NCI-H2029 treated with DMSO at 0.1 percent for 48 hours (cell line): Measurements from ENCODE around the gene AQP1.

ENCODE experiments used
- DNase-seq: peaks from one replicate; lab custom pipeline; 2025; lab: John Stamatoyannopoulos, UW

AQP1 gene

DNA sequence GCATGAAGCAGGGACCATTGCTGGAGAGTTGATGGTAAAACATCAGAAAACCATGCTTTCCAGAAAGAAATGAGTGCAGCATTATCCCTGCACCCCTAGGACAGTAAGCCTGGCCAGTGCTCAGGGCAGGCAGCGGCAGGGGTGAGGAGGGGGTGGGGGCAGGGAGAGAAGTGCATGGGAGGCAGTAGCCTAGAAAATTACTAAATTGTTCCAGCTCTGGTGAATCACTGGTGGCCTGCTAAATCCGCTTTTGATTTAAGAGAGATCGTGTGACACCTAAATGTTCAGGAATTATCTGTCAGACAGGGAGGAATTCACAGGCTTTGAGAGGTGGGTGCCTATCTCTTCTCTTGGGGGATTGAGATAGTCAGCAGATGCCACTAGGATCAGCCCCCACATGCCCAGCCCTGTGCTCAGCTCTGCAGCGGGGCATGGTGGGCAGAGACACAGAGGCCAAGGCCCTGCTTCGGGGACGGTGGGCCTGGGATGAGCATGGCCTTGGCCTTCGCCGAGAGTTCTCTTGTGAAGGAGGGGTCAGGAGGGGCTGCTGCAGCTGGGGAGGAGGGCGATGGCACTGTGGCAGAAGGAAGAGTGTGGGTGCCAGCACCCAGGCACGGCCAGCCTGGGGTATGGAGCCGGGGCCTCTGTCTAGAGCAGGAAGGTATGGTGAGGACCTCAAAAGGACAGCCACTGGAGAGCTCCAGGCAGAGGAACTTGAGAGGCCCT is 5.0 kb upstream of the AQP1 start:
- no peak for DNase-seq

DNA sequence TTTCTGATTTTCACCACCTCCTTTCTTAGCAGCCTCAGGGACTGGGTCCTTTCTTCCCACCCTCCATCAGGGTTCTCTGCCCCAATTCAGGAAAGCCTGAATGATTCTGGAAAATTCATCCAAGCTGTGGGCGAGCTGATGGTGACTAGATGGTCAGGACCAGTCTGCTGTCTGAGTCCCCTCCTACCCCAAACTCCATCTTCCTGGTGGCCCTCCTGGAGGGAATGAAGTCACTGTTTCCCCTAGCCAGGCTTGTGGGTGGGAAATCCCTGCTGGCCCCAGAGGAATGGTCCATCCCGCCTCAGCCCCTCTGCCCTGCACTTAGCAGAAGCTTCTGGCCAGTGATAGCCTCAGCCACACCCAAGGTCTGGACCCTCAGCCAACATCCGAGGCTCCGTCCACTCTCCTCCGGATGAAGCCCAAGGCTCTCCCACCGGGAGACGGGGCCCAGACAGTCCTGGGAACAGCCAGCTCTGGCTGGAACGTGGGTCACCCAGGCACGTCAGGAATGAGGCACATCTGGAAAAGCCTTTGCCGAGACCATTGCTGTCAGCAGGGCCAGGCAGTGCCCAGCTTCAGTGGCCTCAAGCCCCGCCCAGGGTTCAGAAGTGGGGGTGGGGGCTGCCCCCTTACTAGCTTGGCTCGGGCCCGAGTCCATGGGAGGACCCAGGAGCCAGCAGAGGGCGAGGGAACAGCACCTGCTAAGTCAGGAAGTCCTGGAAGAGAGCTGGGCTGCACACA is 4.0 kb upstream of the AQP1 start:
- DNase-seq: no peak

DNA sequence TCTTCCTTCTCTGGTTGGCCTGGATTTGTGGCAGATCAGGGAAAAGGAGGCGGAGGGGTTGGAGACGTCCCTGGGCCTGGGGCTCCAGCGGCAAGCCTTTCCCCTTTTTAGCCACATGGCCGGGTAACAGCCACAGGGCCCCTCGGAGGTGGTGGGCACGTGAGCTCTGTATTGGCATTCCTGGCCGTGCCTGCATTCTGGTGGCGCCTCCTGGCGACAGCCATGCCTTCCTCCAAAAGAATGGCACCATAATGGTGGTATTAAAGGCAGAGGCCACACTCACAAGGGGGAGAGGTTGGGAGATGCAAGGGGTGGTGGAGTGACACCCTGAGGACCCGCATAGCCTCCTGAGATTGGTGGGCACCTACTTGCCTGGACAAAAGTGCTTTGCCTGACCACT is 3.0 kb upstream of the AQP1 start:
- no peak for DNase-seq

DNA sequence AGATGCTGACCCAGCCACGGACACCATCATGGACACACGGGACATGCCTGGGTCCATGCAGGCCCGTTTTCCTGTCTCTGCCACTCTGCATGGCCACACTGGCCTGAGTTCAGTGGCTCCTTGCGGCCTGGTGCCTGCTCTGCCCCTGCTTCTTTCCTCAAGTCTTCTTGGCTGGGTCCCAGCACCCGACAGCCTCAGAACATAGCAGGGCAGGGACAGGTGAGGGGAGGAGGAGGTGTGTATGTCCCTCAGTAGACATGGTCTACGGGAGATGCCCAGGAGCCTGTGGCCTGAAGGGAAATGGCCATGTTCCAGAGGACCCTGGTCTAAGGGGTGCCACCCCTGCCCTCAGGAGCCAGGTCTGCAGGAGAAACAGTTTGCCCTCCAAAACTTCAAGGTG is 2.2 kb upstream of the AQP1 start:
- no peak for DNase-seq

DNA sequence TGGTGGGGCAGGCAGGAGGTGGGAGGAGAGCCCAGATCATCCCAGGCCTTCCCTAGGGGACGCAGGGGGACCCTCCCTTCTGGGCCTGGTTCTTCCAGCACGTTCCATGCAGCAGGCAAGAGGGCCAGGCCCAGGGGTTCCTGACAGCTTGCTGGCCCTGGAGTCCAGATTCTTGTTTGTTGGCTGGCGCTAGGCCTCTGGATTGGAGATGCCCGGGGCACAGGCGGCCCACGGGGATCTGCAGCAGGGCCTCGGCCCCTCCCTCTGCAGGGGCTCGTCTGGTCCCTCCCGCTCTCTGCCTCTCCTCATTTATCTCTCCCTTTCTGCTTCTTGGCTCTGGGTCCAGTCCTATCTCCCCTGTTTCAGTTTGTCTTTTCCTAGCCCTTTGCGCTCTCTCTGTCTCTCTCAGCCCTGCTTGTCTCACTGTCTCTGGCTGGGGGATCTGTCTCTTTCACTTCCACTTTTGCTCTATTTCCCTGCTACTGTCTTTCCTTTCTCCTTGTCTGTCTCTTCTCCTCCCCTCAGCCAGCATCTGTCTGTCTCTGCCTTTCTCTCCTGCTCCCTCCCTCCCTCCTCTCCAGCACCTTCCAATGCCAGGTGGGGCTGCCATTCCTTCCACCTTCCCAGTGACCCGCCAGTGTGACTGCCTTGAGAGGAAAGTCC is 1.1 kb upstream of the AQP1 start:
- DNase-seq: no peak

DNA sequence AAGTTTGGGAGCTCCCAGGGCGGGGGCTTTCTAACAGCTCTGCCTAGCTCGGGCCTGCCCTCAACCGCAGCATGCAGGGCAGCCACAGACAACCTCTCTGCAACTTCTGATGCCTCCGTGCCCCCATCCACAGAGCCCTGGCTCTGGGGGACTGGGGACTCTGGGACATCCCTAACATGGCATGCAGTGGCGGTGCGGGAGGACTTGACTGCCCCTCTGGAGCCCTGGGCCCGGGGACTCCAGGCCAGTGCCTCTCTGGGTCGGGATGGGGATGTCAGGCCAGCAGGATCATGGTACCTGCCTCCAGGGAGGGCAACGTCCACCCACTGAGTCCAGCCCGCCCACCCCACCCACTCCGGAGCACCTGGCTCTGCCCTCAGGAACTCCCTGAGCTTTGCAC is 520 bp upstream of the AQP1 start:
- DNase-seq: no peak

DNA sequence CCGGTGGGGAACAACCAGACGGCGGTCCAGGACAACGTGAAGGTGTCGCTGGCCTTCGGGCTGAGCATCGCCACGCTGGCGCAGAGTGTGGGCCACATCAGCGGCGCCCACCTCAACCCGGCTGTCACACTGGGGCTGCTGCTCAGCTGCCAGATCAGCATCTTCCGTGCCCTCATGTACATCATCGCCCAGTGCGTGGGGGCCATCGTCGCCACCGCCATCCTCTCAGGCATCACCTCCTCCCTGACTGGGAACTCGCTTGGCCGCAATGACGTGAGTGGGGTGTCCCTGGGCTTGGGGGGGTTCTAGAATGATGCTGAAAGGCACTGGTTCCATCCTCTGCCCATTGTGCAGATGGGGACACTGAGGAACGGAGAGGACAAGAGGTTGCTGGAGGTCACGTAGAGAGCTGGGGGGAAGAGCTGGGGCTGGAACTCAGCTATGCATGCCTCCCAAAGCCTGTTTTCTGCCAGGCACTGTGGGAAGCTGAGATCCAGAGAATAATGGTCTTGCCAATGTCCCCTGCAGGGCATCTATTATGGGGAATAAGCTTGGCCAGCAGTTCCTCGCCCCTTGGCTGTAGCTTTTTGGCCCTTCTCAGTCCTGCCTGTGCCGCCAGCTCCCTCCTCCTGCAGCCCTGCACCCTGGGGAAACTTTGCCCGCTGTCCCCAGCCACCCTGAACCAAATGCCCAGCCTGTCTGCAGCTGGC is 523 bp downstream of the AQP1 start:
- DNase-seq: no peak

DNA sequence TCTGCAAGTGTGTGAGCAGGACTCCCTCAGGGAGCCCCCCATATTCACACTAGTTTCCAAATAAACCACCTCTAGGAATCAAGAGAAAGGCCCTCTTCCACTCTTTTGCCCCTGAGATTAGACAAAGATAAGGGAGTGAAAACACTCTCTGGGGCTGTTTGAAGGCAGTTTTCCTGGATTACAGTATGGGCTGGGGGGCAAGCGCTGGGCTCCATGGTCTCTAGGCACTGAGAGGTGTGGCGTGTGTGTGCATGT is 1.0 kb downstream of the AQP1 start:
- no peak for DNase-seq

DNA sequence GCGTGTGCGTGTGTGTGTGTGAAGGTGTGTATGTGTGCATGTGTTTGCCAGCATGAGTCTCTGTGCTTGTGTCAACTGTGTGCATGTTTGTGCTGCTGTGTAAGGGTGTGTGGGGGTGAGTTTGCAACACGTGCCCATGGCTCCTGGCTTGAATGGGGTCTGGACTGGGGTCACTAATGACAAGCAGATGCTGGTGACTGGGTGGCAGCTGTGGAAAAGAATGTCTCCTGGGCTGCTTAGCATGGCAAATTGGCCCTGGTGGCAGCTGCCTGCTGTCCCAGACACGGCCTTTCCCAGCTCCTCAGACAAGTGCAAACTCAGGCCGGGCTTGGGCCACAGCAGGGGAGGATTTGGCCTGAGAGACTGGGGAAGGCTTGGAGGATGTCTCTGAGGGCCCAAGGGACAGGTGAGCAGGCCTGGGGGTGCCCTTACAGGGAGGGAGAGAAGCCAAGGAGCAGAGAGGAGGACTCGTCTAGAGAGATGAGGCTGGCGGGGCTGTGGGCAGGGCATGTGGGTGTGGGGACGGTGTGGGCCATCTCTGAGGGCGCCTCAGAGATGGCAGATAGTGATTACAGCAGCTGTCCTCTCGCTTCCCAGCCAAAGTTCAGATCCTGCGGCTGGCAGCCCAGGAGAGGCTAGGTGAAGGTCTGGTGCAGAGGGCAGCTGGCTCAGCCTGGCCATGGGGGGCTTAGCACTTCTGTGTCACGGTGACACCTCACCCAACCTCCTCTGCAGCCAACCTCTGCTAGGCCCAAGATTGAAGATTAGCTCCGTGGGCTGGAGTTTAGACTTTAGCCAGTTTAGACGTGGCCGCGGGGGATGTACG is 1.5 kb downstream of the AQP1 start:
- no peak for DNase-seq

DNA sequence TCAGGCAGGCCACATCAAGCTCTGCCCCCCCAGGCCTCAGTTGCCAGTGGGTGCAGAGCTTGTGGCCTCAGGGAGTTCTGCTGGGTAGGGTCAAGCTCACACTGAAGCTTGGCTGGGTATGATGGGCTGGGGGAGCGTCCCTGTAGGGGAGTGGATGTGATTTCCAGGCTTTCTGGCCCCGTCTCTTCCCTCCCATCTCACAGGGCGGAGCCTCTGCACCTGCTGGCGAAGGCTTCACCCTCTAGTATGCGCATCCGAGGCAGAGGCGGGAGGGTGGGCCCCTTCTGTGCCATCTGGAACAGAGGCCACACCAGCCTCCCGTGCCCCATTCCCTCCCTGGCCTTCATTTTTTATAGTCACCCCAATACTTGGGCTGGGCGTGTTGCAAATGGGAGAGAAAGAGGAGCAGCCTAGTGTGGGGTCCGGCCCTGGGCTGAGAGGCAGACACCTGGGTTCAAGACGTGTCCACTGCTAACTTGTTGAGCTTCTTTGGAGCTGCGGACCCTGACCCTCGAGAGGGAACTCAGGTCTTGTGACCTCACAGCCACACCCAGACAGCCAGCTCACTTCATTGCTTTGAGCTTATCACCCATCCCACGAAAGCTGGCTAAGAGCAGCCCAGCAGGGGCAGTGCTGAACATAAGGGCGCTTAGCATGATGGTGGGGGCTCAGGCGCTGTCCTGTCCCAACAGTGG is 2.3 kb downstream of the AQP1 start:
- no peak for DNase-seq

DNA sequence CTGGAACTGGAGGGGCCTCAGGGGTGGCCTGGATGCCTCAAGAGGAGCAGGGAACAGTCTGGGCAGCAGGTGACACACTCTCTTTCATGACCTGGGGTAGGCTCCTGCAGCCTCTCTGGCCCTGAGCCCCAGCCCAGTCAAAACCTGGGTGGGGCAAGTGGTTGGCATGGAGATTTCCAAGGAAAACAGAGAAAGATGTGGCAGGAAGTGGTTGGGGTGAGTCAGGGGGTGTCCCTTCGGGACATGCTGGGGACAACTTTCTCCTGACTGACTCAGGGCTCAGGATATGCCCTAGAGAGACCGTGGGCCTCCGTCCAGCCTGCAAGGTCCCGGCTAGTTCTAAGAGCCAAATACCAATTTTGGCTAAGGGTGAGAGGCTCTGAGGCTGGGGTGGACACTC is 2.9 kb downstream of the AQP1 start:
- no peak for DNase-seq

DNA sequence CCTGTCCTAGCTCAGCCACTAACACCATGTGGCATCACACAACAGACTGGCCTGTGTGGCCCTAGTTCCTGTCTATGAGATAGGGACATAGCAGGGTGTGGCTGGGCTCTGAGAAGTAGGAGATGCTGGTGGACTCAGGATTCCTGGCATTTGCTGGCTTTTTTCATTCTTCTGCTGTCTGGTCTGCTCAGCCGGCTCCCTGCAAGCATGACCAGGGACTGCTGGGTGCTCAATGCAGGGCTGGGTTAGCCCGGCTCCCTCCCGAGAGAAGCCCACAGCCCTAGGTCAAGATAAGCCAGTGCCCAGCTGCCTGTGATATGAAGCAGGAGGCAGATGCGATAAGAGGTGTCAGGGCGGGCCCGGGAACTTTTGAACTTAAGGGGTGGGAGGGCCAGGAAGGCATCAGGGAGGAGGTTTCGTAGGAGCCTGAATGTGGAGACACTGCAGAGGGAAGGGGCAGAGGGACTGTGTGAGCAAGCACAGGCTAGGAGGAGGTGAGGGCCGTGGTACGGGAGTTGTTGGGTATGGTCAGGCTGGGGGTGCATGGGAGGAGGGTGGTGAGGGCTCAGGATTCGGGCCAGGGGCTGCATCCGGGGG is 3.5 kb downstream of the AQP1 start:
- no peak for DNase-seq

DNA sequence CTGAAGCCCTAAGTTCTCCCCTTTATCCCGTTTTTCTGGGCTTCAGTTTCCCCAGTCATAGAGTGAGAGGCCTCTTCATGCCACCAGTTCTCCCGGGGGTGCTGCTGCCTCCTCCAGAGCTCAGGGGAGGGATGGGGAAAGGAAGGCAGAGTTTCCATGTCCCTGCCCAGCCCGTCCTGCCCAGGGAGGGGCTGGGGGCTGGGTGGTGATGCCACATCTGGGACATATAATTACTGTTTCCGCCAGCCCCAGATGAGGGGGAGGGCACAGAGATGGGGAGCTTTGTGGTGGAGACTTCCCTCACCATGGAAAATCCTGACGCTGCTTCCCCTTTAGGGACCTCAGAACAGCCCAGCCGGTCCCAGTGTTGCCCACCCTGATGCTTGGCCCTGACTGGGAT is 4.1 kb downstream of the AQP1 start:
- no peak for DNase-seq

DNA sequence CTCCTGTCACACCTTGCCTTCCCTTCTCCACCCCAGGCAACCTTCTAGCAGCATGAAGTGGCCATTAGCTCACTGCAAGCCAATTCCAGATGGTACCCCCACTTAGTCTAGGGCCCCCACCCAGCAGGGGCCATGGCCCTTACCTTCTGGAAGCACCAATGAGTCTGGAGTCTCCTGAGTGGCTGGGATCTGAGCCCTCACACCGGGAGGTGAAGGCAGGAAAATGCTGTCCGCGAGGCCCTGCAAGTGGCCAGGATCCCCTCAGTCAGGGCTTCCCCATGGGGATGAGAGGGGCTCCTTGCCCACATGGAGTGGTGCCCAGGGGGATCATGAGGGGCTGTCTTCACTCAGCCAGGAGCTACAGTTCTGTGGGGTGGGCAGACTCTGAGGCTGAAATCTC is 4.6 kb downstream of the AQP1 start:
- no peak for DNase-seq

DNA sequence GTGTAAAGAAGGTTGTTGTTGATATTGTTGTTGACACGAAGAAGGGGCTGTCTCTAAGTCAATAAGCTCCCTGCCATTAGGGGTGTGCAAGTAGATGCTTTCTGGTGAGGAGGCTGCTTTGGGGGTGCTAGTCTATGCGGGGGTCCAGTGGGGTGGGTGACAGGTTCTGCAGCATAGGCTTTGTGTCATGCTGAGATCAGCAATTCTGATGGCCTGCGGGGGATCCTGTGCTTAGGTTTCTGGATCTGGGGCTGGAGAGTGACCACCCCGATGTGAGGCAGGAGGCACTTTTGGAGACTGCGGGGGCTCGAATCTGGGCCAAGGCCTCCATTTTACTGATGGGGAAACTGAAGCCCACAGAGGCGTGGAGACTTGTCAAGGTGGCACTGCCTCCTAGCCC is 5.1 kb downstream of the AQP1 start:
- no peak for DNase-seq

DNA sequence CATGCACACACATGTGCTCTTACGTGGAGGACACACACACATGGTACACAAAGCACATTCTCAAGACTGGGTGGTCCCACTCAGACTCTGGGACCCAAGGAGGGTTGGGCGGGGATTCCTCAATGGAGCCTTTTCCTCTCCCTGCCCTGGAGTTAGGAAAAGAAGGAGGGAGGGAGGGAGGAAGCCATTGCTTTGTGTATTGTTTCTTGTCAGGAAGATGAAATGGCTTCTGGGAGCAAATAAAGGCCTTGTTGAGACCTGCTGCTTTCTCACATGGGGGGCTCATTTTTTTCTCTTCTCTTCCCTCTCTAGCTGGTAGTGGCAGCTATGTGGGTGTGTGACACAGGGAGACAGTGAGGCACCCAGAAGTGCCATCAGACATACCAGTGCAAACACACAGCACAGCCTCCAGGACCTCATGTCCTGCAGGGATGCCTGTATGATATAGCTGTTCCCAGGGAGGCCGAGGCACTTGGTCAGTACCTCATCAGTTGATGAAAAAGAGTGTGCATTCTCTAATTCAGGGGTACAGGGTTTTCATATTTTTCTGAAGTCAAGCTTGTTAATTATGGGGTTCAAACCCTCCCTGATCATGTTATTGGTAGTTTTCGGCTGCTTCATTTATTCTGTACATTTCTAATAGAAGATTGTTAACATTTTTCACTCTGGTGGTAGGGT is 5.7 kb downstream of the AQP1 start:
- DNase-seq: no peak

DNA sequence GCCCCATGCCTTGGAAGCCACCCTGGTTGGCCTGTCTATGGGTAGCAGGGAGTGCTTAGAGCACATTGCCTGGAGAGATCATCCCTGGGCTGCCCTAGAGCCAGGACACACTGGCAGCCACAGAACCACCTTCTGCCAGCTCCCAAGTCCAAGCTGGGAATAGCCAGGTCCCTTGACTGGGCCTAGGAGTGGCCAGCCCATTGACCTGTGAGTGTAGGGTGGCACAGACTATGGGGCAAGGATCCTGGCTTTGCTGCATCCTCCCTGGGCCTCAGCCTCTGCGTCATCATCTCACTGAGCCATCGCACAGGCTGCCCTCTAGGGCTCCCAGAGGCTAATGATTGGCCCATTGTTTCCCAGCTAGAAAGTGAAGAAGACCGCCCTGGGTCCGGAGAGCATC is 7.0 kb downstream of the AQP1 start:
- no peak for DNase-seq

DNA sequence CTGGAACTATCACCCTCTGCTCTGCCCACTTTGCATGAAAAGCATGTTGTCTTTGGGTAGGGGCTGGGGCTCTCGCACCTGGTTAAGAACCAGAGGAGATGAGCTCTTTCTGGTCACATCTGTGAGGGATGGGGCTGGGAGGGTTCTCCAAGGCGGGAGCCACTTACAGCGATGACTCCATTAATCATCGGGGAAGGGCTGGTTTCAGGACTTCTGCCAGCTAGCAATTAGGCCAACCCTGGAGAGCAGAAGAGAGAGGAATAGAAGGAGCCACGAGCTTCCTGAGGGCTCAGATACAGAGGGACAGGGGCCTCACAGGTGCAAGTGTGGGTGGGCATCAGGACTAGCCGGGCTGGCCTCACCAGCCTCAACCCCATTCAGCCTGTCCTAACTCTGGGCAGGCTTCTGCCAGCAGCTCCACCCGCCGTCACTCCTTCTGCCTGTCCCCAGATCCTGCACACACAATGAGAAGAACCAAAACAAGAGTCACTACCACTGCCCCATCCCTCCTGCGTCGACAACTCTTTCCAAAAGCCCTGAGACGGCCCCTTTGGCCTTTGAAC is 8.4 kb downstream of the AQP1 start:
- no peak for DNase-seq

DNA sequence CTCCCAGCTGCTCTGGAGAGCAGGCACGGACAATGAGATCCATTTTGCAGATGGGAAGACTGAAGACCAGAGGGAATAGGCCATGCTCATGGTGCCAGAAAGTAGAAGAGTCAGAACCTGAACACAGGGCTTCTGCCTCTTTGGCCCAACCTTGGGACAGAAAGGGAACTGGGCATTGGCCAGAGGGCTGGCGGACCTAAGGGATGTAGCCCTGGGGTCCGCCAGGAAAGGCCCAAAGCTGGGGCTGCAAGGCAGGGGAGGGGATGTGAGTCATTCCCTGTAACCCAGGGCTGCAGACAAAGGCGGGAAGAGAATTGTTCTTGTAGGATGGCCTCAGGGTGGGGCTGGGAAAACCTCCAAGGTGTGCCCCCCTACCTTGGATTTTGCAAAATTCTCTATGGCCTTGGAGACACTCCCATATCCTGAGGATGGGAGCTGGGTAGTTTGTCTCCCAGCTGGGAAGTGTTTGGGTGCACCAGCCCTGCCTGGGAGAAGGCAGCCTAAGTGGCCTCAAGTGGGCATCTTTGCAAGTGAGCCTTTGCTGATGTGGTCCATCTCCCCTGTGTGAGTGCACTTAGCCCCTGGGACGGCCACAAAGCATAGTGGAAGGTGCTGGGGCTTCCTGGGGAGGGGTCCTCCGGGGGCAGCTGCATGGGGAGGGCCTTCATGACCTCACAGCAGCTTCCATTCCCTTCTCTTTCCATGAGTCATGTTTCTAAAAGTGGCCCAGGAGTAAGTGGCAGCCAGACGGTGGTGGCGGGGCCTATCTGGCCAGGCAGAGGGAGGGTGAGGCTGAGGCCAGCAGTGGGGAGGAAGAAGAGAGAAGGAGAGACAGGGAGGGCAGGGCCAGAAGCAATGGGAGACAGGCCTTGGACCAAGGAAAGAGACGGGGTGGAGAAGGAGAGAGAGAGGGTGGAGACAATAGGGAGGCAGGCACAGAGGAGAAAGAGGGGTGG is 9.2 kb downstream of the AQP1 start:
- DNase-seq: no peak
